ENCODE measurements around the gene PHF21A.

DNA sequence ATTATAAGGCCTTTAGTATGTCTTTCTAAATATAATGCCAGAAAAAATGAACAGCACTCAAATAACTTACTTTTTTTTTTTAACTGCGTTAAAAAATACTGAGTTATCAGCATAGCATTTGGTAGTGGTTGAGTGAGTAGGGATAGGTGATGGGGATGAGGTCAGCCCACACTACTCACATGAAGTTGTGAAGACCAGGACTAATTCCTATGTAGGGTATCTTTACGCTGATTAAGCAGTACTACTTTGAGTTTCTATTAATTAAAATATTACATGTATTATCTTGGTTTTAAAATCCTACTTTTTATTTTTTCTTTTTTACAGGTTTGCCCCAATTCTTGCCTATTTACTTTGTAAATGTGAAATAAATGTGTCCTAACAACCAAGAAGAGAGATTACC, 13.5 kb downstream of the PHF21A start:
- TF ChIP-seq POLR2A (IDR thresholded peaks at IDR 0.05): no peak
- TF ChIP-seq, protein P1, sequence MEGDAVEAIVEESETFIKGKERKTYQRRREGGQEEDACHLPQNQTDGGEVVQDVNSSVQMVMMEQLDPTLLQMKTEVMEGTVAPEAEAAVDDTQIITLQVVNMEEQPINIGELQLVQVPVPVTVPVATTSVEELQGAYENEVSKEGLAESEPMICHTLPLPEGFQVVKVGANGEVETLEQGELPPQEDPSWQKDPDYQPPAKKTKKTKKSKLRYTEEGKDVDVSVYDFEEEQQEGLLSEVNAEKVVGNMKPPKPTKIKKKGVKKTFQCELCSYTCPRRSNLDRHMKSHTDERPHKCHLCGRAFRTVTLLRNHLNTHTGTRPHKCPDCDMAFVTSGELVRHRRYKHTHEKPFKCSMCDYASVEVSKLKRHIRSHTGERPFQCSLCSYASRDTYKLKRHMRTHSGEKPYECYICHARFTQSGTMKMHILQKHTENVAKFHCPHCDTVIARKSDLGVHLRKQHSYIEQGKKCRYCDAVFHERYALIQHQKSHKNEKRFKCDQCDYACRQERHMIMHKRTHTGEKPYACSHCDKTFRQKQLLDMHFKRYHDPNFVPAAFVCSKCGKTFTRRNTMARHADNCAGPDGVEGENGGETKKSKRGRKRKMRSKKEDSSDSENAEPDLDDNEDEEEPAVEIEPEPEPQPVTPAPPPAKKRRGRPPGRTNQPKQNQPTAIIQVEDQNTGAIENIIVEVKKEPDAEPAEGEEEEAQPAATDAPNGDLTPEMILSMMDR (IDR thresholded peaks at IDR 0.05): no peak
